HTR-8/SVneo (cell line): ENCODE measurements around the gene SELENOF.

Source experiments
- DNase-seq: peaks from one replicate; pipeline ENCODE4 v3.0.0; 2011; ENCODE audit warnings: low spot score, mixed read lengths; ENCODE audit not compliant: insufficient read length
- FAIRE-seq: peaks from 2 replicates; lab custom pipeline; 2011; peaks lifted over from hg19 to GRCh38; lab: Jason Lieb, UNC

SELENOF gene

DNA sequence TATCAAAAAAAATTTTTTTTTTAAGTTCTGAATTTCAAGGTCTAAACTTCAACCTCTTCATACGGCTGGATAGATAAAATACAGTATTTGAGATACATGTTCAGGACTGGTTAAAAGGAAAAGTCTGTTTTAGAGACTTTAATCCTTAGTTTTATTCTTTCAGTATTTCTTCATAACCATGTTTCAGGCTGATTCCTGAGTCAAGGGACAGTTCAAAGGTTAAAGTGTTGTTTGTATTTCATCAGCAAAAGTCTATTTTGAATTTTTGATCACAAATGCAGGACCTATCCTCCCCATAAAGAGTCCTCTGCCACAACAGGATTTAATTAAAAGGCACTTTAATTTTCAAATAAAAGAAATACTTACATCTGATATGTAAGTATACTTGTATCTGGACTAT, 53.5 kb downstream of the SELENOF start:
- DNase-seq (no peak), FAIRE-seq (no peak)

DNA sequence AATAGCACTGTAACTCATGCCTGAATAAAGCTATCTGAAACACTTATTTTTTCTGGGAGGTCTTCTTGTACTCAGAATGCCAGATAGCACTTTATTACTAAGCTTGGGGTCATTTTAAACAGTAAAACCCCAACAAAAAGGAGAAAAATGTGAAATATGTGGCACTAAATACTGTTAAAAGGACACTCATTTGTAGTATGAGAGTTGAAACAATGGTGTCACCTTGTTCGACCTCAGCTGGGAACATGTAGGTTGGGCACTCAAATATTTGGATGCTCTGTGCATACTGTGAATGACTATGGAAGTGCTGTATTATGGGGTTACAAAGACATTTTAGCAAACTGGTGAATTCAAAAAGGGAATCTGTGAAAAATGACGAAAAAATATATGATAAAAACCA, 53.9 kb downstream of the SELENOF start:
- FAIRE-seq (no peak), DNase-seq (no peak)

DNA sequence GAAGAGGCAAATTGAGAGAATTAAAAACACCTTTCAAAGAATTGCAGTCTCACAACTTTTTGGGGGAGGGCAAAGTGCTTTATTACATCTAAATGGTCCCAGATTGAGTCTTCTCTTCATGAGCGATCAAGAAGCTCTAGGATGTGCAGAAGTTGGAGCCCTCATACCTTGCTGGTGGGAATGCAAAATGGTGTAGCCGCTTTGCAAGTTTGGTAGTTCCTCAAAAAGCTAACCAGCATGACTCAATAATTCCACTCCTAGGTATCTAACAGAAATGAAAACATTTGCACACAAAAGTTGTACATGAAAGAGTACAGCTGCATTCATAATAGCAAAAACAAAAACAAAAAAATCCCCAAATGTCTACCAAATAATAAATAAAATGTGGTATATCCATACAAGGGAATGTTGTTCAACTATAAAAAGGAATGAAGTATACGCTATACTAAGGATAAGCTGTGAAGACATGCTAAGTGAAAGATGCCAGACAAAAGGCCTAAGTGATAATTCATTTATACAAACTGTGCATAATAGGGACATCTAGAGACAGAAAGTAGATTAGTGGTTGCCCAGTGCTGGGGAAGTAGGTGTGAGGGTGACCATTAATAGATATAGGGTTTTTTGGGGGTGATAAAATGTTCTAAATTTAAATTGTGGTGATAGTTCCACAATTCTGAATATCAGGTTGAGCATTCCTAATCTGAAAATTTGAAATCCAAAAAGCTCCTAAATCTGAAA, 55.2 kb downstream of the SELENOF start:
- DNase-seq (no peak), FAIRE-seq (no peak)

DNA sequence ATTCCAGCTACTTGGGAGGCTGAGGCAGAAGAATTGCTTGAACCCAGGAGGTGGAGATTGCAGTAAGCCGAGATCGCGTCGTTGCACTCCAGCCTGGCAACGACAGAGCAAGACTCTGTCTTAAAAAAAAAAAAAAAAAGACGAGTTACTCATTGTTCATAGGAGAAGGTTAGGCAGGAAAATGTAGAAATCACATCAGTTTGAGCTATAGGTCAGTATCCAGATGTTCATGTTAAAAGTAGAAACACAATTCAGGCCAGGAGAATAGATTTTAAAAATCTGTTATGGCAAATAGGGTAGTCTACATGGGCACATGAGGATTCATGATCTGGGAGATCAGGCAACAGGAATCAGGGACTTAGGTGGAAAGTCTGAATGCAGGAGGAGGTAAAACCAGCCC, 57.7 kb downstream of the SELENOF start:
- DNase-seq (no peak), FAIRE-seq (no peak)

DNA sequence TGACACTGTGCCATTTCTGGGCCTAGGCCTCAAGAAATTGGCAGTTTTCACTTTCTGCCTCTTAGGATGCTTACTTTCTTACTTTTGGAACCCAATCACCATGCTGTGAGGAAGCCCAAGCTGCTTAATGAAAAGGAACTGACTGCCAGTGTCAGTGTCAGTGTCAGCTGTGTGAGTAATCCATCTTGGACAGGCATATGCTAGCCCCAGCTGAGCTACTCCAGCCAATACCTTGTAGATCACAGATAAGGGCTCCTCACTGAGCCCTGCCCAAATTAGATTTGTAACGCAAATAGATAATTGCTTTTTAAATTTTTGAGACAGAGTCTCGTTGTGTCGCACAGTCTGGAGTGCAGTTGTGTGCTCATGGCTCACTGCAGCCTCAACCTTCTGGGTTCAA, 59.6 kb downstream of the SELENOF start:
- DNase-seq (no peak), FAIRE-seq (no peak)

DNA sequence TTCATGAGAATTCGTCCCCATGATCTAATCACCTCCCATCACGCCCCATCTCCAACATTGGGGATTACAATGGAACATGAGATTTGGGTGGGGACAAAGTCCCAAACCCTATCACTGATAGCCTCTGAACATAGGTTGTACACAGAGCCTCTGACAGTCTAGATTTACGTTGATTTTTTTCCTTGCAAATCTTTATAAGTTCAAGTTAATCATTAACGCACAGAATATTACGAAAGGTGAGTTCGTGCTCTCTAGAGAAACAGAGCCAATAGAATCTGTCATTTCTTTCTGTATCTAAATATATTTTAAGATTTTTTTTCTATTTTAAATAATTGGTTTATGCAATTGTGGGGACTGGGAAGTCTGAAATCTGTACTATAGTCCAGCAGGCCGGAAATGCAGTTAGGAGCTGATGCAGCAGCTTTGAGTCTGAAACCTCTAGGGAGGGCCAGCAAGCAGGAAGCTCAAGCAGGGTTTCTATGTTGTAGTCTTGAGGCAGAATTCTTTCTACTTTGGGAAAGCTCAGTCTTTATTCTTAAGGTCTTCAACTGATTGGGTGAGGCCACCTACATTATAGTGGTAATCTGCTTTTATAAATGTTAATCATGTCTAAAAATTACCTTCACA, 61.0 kb downstream of the SELENOF start:
- DNase-seq, result no peak
- FAIRE-seq, result no peak

DNA sequence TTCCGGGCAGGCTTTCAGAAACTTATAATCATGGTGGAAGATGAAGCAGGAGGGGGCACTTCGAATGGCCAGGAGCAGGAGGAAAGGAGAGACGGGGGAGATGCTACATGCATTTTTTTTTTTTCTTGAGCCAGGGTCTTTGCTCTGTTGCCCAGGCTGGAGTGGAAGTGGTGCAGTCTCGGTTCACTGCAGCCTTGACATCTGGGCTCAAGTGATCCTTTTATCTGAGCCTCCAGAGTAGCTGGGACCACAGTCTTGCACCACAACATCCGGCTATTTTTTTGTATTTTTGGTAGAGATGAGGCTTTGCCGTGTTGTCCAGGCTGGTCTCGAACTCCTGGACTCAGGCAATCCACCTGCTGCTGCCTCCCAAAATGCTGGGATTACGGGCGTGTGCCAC, 61.6 kb downstream of the SELENOF start:
- FAIRE-seq, result no peak

DNA sequence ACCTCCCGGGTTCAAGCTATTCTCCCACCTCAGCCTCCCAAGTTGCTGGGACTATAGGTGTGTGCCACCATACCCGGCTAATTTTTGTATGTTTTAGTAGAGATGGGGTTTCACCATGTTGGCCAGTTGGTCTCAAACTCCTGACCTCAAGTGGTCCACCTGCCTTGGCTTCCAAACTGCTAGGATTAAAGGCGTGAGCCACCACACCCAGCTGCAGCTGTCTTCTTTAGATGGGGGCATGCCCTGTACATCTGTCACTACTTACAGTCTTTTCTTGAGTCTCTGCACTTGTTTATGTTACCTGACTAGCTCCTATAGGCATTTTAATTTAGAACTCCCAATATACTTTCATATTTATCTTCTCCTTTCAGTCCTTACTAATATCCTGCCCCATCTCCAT, 64.2 kb downstream of the SELENOF start:
- FAIRE-seq (no peak), DNase-seq (no peak)

More for the DNA sequence above, 61.6 kb downstream of the SELENOF start:
- no peak for DNase-seq

DNA sequence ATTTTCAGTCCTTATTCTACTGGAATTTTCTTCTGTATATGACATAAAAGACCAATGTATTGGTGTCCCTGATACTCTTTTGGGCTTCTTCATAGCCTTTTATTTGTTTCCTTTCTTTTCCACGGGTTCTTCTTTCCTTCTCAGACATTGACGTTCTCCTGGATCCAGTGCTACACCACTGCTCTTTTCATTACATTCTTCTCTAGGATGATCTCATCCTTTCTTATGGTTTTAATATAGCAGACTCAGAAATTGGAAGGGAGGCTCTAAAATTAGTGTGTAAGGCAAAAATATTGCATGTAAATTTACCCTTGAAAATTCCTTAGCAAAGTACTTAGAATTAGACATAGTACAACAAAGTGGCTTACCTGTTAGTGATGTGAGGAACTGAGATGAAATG, 65.3 kb downstream of the SELENOF start:
- FAIRE-seq, result no peak

DNA sequence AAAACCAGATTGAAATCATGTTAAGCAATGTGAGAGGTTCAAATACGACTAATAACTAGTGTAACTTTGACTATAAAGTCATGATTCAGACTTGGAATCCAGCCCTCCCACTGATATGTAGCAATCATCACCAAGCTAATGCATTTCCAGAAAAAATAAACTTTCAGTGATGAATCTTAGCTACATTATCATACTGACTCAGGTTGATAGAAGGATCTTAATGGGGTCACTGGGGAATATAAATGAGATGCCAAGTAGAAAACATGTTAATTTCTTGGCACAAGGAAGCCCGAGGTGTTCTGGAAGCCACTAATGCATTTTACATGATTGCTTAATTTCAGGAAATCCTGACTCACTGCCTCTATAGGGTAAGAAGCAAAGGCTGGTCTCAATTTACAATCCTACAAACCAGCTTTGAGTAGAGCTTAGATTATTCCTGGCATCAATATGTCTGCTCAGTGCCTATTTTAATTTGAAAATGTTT, 67.7 kb downstream of the SELENOF start:
- FAIRE-seq (no peak), DNase-seq (peak; percentile 35)

More for the DNA sequence above, 65.3 kb downstream of the SELENOF start:
- DNase-seq, result no peak

DNA sequence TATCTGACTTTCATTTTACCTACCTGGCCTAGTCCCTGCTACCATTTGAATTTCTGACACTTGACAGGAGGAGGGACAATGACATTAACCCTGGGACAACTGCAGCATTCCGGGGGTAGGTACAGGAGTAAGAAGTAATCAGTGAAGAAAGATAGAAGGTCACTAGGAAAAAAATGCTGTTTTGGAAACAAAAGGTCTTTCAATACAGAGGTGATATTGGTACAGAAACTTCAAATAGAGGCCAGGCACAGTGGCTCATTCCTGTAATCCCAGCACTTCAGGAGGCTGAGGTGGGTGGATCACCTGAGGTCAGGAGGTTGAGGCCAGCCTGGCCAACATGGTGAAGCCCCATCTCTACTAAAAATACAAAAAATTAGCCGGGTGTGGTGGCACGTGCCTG, 68.4 kb downstream of the SELENOF start:
- FAIRE-seq (no peak), DNase-seq (no peak)

DNA sequence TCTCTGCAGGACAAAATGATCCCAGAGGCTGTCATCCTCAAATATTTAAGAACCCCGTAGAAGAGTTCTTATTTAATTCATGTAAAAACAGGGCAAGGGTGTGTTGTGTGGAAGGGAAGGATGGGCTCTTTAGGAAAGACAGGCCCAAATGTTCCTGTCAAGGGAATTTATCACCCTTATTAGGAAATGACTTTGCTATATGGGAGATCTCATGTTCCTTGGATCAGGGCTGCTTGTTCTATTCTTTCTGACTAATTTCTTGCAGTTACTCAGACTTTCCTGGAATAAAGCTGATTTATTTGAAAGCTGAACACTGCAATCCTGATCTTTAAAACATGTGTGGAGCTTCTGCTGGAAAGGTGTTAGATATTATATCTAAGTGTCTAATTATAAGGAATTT, 72.8 kb downstream of the SELENOF start:
- FAIRE-seq, result no peak

DNA sequence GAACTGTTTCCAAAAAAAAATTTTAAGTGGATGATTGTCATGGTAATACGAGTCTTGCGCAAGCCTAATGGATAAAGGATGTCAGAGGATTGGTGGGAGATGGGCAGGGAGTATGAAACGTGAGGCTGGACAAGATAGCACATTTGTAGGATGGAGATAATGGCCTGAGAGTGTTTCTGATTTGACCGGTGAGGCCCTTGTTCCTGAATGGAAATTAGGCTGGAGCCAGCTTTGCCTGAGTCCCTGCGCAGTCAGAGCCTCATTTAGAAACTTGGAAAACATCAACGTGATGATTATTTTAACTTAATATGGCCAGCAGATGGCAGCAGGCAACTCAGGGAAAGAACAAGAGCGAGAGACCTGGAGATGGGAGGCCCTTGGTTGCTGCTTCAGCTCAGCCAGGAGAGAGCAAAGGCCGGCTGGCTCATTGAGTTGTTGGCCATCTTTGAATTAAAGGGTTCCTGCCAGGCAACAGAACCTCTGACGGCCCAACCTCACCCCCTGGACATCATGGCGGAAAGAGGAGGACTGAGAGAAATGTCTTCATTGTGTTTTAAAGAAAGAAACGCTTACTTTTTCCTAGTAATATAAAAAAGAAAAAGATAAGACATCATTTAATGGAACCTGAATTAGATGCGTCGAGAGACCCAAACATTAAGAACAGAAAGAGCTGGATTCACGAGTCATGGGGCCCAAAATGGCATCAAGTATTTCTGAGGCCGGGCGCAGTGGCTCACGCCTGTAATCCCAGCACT, 80.3 kb downstream of the SELENOF start:
- DNase-seq, result peak; percentile 71
- no peak for FAIRE-seq

More for the DNA sequence above, 72.8 kb downstream of the SELENOF start:
- DNase-seq, result no peak

DNA sequence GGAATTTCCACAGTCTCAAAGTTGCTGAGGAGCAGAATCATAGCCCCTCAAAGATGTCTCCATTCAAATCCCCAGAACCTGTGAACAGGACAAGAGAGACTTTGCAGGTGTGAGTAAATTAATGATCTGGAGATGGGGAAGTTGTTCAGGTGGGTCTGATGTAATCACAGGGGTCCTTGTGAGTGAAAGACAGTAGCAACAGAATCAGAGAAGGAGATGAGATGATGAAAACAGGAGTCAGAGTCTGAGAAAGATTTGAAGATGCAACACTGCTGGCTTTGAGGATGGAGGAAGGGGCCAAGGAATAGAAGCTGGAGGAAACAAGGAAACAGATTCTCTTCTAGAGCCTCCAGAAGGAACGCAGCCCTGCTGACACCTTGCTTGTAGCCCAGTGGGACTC, 81.5 kb downstream of the SELENOF start:
- no peak for FAIRE-seq
- DNase-seq, result no peak

DNA sequence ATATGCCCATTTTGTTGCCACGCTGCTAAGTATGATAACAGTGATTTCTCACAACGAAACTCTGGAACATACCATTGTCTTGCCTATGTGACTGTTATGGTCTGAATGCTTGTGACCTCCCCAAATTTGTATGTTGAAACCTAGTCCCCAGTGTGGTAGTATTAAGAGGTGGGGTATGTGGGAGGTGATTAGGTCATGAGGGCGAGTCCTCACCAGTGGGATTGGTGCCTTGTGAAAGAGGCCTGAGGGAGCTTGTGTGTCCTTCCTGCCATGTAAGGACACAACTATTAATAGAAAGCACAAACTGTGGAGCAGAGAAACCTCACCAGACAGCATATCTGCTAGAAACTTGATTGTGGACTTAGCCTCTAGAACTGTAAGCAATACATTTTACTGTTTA, 84.6 kb downstream of the SELENOF start:
- DNase-seq (no peak), FAIRE-seq (no peak)

DNA sequence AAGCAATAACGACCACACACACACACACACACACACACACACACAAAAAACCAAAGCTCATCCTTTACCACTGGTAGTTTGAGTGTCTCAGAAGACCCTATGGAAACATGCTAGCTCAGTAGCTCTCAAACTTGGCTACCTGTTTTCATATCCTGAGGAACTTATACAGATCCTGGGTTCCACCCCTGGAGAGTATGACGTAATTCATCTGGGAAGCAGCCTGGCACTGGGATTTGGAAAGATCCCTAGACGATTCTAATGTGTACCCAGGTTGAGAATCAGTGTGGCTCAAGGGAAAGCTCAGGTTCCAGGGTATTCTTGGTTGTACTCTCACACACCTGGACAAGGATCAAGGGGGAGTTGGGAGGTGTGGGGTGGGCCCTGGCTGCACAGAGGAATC, 85.9 kb downstream of the SELENOF start:
- no peak for DNase-seq
- FAIRE-seq, result no peak

DNA sequence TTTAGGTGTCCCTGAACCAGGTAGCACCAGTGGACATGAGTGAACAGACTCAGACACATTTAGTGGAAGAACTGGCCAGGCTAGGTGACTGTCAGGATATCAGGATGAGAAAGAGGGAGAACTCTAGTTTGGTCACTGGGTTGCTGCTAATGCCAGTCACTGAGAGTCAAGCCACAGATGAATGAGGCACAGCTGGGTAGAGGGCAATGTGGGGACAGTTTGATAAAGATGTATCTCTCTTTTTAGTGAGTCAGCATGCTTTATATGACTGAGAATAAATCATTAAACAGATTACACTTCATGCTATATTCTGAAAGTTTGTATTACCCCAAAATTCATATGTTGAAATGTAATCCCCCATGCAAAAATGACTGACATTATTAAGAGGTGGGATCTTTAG, 87.1 kb downstream of the SELENOF start:
- DNase-seq, result no peak
- no peak for FAIRE-seq

DNA sequence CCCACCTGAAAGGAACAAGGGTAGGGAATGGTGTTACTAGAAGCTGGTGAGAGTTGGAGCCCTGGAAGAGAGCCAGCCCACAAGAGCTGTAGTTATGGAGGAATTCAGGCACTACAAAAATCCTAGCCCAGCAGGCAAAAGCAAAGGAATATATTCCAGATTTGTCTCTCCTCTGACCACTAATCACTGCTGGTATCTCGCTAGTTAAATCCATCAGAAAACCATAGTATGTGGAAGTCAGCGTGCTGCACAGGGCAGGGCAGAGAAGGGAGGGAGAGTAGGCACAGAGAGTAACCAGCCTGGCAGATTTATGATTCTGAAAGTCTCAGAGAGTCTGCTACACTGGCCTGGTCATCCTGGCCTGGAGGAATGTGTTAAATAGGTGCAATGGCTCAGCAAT, 88.6 kb downstream of the SELENOF start:
- FAIRE-seq, result no peak

DNA sequence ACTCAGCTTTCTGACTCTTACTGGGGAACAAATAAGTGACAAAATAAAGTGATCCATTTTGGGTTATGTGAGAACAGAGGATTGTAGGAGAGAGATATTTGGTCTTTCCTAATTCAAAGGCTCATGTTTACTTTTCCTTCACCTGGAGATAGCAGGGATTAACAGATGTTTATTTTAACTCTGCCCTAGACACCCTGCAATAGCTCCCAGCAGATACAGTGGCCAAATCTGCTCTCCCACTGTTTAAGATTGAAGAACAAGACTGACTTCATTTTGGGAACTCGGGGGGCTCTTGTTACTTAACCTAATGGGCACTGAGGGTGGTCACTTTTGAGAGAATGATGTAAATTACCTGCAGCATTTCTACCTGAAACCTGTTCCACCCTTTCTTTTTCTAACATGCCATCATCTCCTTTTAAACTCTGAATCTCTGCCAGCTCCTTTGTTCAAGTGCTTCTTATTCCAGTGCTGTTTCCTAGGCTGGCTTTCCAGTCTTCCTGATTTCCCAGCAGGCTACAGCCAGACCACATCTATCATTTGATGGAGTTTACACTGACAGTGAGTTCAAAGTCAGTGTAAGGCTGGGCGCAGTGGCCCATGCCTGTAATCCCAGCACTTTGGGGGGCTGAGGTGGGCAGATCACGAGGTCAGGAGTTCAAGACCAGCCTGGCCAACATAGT, 90.0 kb downstream of the SELENOF start:
- no peak for FAIRE-seq
- DNase-seq, result no peak

More for the DNA sequence above, 88.6 kb downstream of the SELENOF start:
- DNase-seq, result no peak

DNA sequence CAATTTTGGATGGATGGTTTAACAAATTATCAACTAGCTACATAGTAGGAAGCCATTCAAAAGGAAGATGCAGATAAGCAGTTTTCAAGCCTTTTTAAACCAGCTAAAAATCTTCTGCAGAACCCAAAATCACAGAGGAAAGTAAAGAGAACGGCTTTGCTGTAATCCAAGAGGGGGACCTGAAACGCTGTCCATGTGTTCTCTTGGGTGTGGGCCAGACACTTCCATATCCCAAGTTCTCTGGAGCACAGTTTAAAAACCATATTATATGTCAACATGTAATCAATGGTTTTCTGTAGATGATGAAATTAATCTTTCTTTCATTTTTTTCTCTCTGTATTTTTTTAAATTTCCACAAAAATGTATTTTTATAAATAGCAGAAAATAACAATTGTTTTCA, 90.5 kb downstream of the SELENOF start:
- DNase-seq (no peak), FAIRE-seq (no peak)

DNA sequence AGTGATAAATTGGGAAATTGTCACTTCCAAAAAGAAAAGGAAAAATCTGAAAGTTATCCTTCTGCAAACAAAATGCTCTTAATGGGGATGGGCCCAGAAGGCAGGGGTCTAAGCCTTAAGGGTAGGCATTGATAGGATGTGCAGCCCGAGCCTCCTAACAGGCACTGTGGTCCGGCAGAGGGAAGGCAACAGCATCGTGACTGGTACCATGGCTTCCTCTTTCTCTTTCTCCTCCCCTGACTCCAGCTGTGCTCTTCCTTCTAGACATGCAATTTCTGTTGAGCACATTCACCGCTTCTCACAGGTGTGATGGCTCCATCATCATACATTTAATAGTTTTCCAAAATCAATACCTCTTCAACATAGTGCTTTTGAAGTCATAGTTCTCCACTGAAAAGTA, 91.5 kb downstream of the SELENOF start:
- FAIRE-seq (no peak), DNase-seq (no peak)
